ENCODE data around the gene SLC10A7. TPM values are rescaled to one million over a fixed set of nuclear protein-coding genes. Genes with fewer than 3 reads are reported as not detected.

SLC10A7 gene
- total RNA-seq, 1 experiment from 2014 or later, result 37.1 TPM

DNA sequence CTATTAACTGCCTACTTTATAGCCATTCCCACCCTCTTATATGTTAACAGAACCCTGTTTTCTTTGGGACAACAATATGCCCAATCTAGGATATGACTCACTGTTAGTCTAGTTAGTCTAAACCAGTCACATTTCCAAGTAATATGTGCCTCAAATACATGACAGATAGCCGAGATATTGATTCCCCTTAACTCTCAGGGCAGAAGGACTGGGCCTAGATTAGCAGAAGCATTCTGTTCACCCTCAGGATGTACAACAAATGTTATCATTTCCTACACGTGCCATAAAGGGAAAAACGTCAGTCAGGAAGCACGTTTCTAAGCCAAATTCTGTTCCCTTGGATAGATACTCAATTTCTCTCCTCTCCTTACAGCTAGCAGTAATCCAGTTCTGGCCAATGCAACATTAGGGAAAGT lies 114.1 kb downstream of the SLC10A7 start:
- BruUV-seq (replicated peaks), result no TSS peak
- POLR2A ChIA-PET (ENCODE audit: low non-redundant PET), result no interaction called here
- Histone ChIP-seq H3K27ac (ENCODE audit: low read depth, low read length, poor library complexity, severe bottlenecking) (no peak overlapping the region), H3K9me3 (ENCODE audit: low read depth, low read length, poor library complexity, severe bottlenecking) (no peaks in the 10 kb centered on the region), H3K27me3 (replicated peaks; ENCODE audit: insufficient read depth, low read depth, low read length, poor library complexity) (no peaks in the 10 kb centered on the region), H3K4me3 (ENCODE audit: low read depth, low read length, poor library complexity, severe bottlenecking) (no peak overlapping the region), H3K4me1 (ENCODE audit: insufficient read depth, low read length, poor library complexity, severe bottlenecking) (peaks cover 30% of the 10 kb centered on the region), H3K36me3 (ENCODE audit: insufficient read depth, low read length, poor library complexity, severe bottlenecking) (no peaks in the 10 kb centered on the region)
- no peak for TF ChIP-seq EZH2 (IDR thresholded peaks at IDR 0.05; ENCODE audit: borderline replicate concordance, low read depth, low read length, poor library complexity, severe bottlenecking)
- TF ChIP-seq, protein P1, sequence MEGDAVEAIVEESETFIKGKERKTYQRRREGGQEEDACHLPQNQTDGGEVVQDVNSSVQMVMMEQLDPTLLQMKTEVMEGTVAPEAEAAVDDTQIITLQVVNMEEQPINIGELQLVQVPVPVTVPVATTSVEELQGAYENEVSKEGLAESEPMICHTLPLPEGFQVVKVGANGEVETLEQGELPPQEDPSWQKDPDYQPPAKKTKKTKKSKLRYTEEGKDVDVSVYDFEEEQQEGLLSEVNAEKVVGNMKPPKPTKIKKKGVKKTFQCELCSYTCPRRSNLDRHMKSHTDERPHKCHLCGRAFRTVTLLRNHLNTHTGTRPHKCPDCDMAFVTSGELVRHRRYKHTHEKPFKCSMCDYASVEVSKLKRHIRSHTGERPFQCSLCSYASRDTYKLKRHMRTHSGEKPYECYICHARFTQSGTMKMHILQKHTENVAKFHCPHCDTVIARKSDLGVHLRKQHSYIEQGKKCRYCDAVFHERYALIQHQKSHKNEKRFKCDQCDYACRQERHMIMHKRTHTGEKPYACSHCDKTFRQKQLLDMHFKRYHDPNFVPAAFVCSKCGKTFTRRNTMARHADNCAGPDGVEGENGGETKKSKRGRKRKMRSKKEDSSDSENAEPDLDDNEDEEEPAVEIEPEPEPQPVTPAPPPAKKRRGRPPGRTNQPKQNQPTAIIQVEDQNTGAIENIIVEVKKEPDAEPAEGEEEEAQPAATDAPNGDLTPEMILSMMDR (conservative IDR thresholded peaks at IDR 0.05; ENCODE audit: low read depth, low read length), result no peak
- intact Hi-C loops (cut with micrococcal nuclease; ENCODE audit: unreplicated experiment), result no loop called here
- DNase-seq (ENCODE audit: low spot score), result no peak
- CTCF ChIA-PET, result no interaction called here

DNA sequence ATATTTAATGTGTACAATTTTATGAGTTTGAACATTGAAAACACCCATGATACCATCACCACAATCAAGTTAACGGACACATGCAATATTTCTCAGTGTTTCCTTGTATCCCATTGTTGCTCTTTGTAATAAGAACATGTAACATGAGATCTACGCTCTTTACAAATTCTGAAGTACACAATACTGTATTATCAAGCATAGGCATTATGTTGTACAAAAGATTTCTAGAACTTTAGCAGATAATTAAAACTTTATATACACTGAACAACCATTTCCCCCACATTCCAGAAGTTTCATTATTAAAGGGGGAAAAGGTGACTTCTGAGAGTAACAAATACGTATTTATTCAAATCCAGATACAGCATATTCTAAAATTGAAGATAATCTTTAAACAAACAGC lies 114.5 kb downstream of the SLC10A7 start:
- BruUV-seq (replicated peaks), result no TSS peak
- no peaks in the 10 kb centered on the region for H3K27me3 ChIP-seq (replicated peaks; ENCODE audit: insufficient read depth, low read depth, low read length, poor library complexity)
- no peak for DNase-seq (ENCODE audit: low spot score)
- H3K4me1 ChIP-seq (ENCODE audit: insufficient read depth, low read length, poor library complexity, severe bottlenecking), result peaks cover 25% of the 10 kb centered on the region
- ChIA-PET POLR2A (ENCODE audit: low non-redundant PET) (no interaction called here), CTCF (no interaction called here)
- no peak overlapping the region for H3K4me3 ChIP-seq (ENCODE audit: low read depth, low read length, poor library complexity, severe bottlenecking)
- intact Hi-C loops (cut with micrococcal nuclease; ENCODE audit: unreplicated experiment), result no loop called here
- TF ChIP-seq, protein P1 (conservative IDR thresholded peaks at IDR 0.05; ENCODE audit: low read depth, low read length), result no peak
- TF ChIP-seq EZH2 (IDR thresholded peaks at IDR 0.05; ENCODE audit: borderline replicate concordance, low read depth, low read length, poor library complexity, severe bottlenecking), result no peak
- no peaks in the 10 kb centered on the region for H3K36me3 ChIP-seq (ENCODE audit: insufficient read depth, low read length, poor library complexity, severe bottlenecking)
- H3K27ac ChIP-seq (ENCODE audit: low read depth, low read length, poor library complexity, severe bottlenecking), result no peak overlapping the region
- H3K9me3 ChIP-seq (ENCODE audit: low read depth, low read length, poor library complexity, severe bottlenecking), result no peaks in the 10 kb centered on the region

DNA sequence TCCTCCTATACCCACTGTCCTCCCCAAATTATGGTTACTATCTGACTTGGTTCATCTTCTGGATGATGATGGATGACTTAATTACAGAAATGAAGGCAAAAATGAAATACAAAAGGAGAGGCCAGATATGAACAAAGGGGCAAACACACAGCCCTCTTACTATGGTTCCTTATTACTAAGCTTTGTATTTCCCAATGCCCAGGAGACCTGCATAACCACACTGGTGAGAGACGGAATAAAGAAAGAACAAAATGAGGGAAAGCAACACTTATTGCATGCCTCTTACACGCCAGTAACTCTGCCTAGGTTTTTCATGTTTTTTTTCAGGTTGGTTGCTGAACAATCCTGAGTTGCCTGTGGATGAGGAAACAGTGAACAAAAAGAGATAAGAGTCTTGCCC lies 120.5 kb downstream of the SLC10A7 start:
- intact Hi-C loops (cut with micrococcal nuclease; ENCODE audit: unreplicated experiment), result no loop called here

More for the DNA sequence above, 120.5 kb downstream of the SLC10A7 start:
- no peaks in the 10 kb centered on the region for H3K9me3 ChIP-seq (ENCODE audit: low read depth, low read length, poor library complexity, severe bottlenecking)
- POLR2A ChIA-PET (ENCODE audit: low non-redundant PET), result no interaction called here
- no peaks in the 10 kb centered on the region for H3K27me3 ChIP-seq (replicated peaks; ENCODE audit: insufficient read depth, low read depth, low read length, poor library complexity)
- no peak for TF ChIP-seq EZH2 (IDR thresholded peaks at IDR 0.05; ENCODE audit: borderline replicate concordance, low read depth, low read length, poor library complexity, severe bottlenecking)
- TF ChIP-seq, protein P1 (conservative IDR thresholded peaks at IDR 0.05; ENCODE audit: low read depth, low read length), result no peak
- peak overlapping the region; percentile 28 for H3K27ac ChIP-seq (ENCODE audit: low read depth, low read length, poor library complexity, severe bottlenecking)
- no peak overlapping the region for H3K4me3 ChIP-seq (ENCODE audit: low read depth, low read length, poor library complexity, severe bottlenecking)
- no TSS peak for BruUV-seq (replicated peaks)
- CTCF ChIA-PET, result no interaction called here
- H3K4me1 ChIP-seq (ENCODE audit: insufficient read depth, low read length, poor library complexity, severe bottlenecking), result peaks cover 59% of the 10 kb centered on the region
- DNase-seq (ENCODE audit: low spot score), result peak; percentile 53
- H3K36me3 ChIP-seq (ENCODE audit: insufficient read depth, low read length, poor library complexity, severe bottlenecking), result no peaks in the 10 kb centered on the region
